Measurements from ENCODE around the gene ANXA2. TPM values are rescaled to one million over a fixed set of nuclear protein-coding genes. Genes with fewer than 3 reads are reported as not detected.
"Not testable (repeated sequence)": the region's sequence is repeated elsewhere in the genome, so short reads cannot be mapped to it uniquely, and the experiment has no call there.

ANXA2 gene
- total and polyA plus RNA-seq, 4 experiments from 2014 or later = 148 to 682 (median 360) TPM

- ChIA-PET POLR2A (ENCODE audit: partially characterized antibody) (interaction anchor here (0.7 to 2.4 kb wide), 4 partner anchors 11 to 34 kb away, joined by 3 to 6 read pairs (median 3); partner anchors contain the start of gene ANXA2), CTCF (ENCODE audit: partially characterized antibody) (interaction anchor here (0.7 to 2.3 kb wide), 5 partner anchors 8 to 553 kb away, joined by 3 to 13 read pairs (median 6); partner anchors contain the start of gene ANXA2)
- DNase-seq = no peak
- no peaks in the 10 kb centered on the region for H3K27me3 Mint-ChIP-seq
- Histone ChIP-seq H3K36me3 (ENCODE audit: insufficient read depth, low read length) (peaks cover 34% of the 10 kb centered on the region), H3K9me3 (ENCODE audit: control insufficient read depth in 1 of 2, low read length in 2 of 2) (no peaks in the 10 kb centered on the region), H3K4me1 (ENCODE audit: insufficient read depth, low read length) (peaks cover 25% of the 10 kb centered on the region), H3K27ac (ENCODE audit: low read depth, low read length) (no peak overlapping the region), H3K4me3 (ENCODE audit: low read length in 2 of 2) (no peak overlapping the region), H3K27me3 (ENCODE audit: insufficient read depth, low read length) (no peaks in the 10 kb centered on the region)
- peaks cover 41 to 60% of the 10 kb centered on the region in 2 donors for H3K36me3 Mint-ChIP-seq
- H3K9me3 Mint-ChIP-seq = peaks cover 0 to 3% (median 0%) of the 10 kb centered on the region in 8 donors
- peak overlapping the region in 6 of 7 donors; percentile 16 to 80 (median 66) for H3K27ac Mint-ChIP-seq
- H3K4me1 Mint-ChIP-seq = peaks cover 21 to 39% (median 29%) of the 10 kb centered on the region in 4 donors
- H3K4me3 Mint-ChIP-seq = peak overlapping the region in 2 of 8 donors; percentile 5 to 34
- intact Hi-C loops (cut with micrococcal nuclease) = loop anchor here (5.0 kb wide), 1 partner anchor 58 kb away; no protein-coding TSS in a partner anchor
Observed at GRCh38 chr15:60363903-60364611, 33.7 kb downstream of the ANXA2 start.

- peak overlapping the region; percentile 13 to 86 (median 71) for H3K27ac Mint-ChIP-seq
- H3K9me3 Mint-ChIP-seq = peaks cover 0 to 3% (median 0%) of the 10 kb centered on the region in 8 donors
- peaks cover 47 to 62% of the 10 kb centered on the region in 2 donors for H3K36me3 Mint-ChIP-seq
- H3K9me3 ChIP-seq (ENCODE audit: control insufficient read depth in 1 of 2, low read length in 2 of 2) = no peaks in the 10 kb centered on the region
- DNase-seq = no peak
- H3K36me3 ChIP-seq (ENCODE audit: insufficient read depth, low read length) = peaks cover 31% of the 10 kb centered on the region
- H3K4me1 ChIP-seq (ENCODE audit: insufficient read depth, low read length) = peaks cover 25% of the 10 kb centered on the region
- H3K27me3 ChIP-seq (ENCODE audit: insufficient read depth, low read length) = no peaks in the 10 kb centered on the region
- H3K4me3 ChIP-seq (ENCODE audit: low read length in 2 of 2) = no peak overlapping the region
- no peak overlapping the region for H3K27ac ChIP-seq (ENCODE audit: low read depth, low read length)
- H3K4me3 Mint-ChIP-seq = peak overlapping the region in 3 of 8 donors; percentile 31 to 61 (median 49)
- peaks cover 21 to 39% (median 29%) of the 10 kb centered on the region in 4 donors for H3K4me1 Mint-ChIP-seq
- POLR2A ChIA-PET (ENCODE audit: partially characterized antibody) = interaction anchor here (0.7 to 4.2 kb wide), 7 partner anchors 11 to 46 kb away, joined by 3 to 13 read pairs (median 3); partner anchors contain the start of gene ANXA2
- no peaks in the 10 kb centered on the region for H3K27me3 Mint-ChIP-seq
- intact Hi-C loops (cut with micrococcal nuclease) = loop anchor here (5.0 kb wide), 1 partner anchor 59 kb away; no protein-coding TSS in a partner anchor
- CTCF ChIA-PET (ENCODE audit: partially characterized antibody) = interaction anchor here (0.7 to 2.3 kb wide), 15 partner anchors 9 to 611 kb away, joined by 3 to 13 read pairs (median 3); partner anchors contain the start of gene ANXA2
Observed at GRCh38 chr15:60363087-60363549, 34.7 kb downstream of the ANXA2 start.

GRCh38 chr15:60362321-60363086 lies 35.3 kb downstream of the ANXA2 start:
- Histone ChIP-seq H3K36me3 (ENCODE audit: insufficient read depth, low read length) (peaks cover 31% of the 10 kb centered on the region), H3K4me3 (ENCODE audit: low read length in 2 of 2) (no peak overlapping the region), H3K27me3 (ENCODE audit: insufficient read depth, low read length) (no peaks in the 10 kb centered on the region), H3K27ac (ENCODE audit: low read depth, low read length) (no peak overlapping the region), H3K4me1 (ENCODE audit: insufficient read depth, low read length) (peaks cover 25% of the 10 kb centered on the region), H3K9me3 (ENCODE audit: control insufficient read depth in 1 of 2, low read length in 2 of 2) (no peaks in the 10 kb centered on the region)
- Mint-ChIP-seq H3K36me3 (peaks cover 47 to 64% of the 10 kb centered on the region in 2 donors), H3K27ac (peak overlapping the region; percentile 17 to 87 (median 81)), H3K9me3 (peaks cover 0 to 3% (median 0%) of the 10 kb centered on the region in 8 donors), H3K4me3 (peak overlapping the region in 1 of 8 donors; percentile 49), H3K4me1 (peaks cover 21 to 39% (median 29%) of the 10 kb centered on the region in 4 donors), H3K27me3 (no peaks in the 10 kb centered on the region)
- intact Hi-C loops (cut with micrococcal nuclease) = loop anchor here (5.0 kb wide), 1 partner anchor 60 kb away; no protein-coding TSS in a partner anchor
- DNase-seq = peak; percentile 3 to 49 (median 22)
- ChIA-PET CTCF (ENCODE audit: partially characterized antibody) (interaction anchor here (0.7 to 2.3 kb wide), 16 partner anchors 11 to 1302 kb away, joined by 3 to 13 read pairs (median 4); no protein-coding TSS in a partner anchor), POLR2A (ENCODE audit: partially characterized antibody) (interaction anchor here (0.9 to 4.2 kb wide), 5 partner anchors 10 to 47 kb away, joined by 3 to 13 read pairs (median 4); partner anchors contain the start of gene ANXA2)

GRCh38 chr15:60359738-60360137 lies 38.0 kb downstream of the ANXA2 start:
- ChIA-PET POLR2A (ENCODE audit: partially characterized antibody) (interaction anchor here (1.5 to 4.2 kb wide), 2 partner anchors 38 to 558 kb away, joined by 3 to 13 read pairs; partner anchors contain the start of gene ANXA2), CTCF (ENCODE audit: partially characterized antibody) (interaction anchor here (0.7 to 3.6 kb wide), 47 partner anchors 9 to 1475 kb away, joined by 3 to 38 read pairs (median 4); partner anchors contain the start of genes ANXA2 and ICE2)
- H3K4me3 Mint-ChIP-seq; H3K4me3 ChIP-seq (ENCODE audit: low read length in 2 of 2); H3K27me3 Mint-ChIP-seq; H3K27me3 ChIP-seq (ENCODE audit: insufficient read depth, low read length); H3K9me3 ChIP-seq (ENCODE audit: control insufficient read depth in 1 of 2, low read length in 2 of 2); H3K27ac ChIP-seq (ENCODE audit: low read depth, low read length); H3K9me3 Mint-ChIP-seq: not testable (repeated sequence)
- peaks cover 53% of the 10 kb centered on the region for H3K36me3 ChIP-seq (ENCODE audit: insufficient read depth, low read length)
- intact Hi-C loops (cut with micrococcal nuclease) = loop anchor here (1.0 to 5.0 kb wide), 6 partner anchors 63 to 573 kb away; no protein-coding TSS in a partner anchor
- Mint-ChIP-seq H3K27ac (peak overlapping the region in 2 of 7 donors; percentile 67 to 71), H3K4me1 (peaks cover 18 to 36% (median 26%) of the 10 kb centered on the region in 4 donors), H3K36me3 (peaks cover 62 to 89% of the 10 kb centered on the region in 2 donors)
- peak; percentile 46 to 57 (median 53) for DNase-seq
- H3K4me1 ChIP-seq (ENCODE audit: insufficient read depth, low read length) = peaks cover 25% of the 10 kb centered on the region

- Mint-ChIP-seq H3K4me3 (no peak overlapping the region), H3K27ac (peak overlapping the region in 1 of 7 donors; percentile 71), H3K9me3 (no peaks in the 10 kb centered on the region), H3K36me3 (peaks cover 60 to 86% of the 10 kb centered on the region in 2 donors), H3K4me1 (peaks cover 17 to 30% (median 21%) of the 10 kb centered on the region in 4 donors), H3K27me3 (no peaks in the 10 kb centered on the region)
- no peaks in the 10 kb centered on the region for H3K9me3 ChIP-seq (ENCODE audit: control insufficient read depth in 1 of 2, low read length in 2 of 2)
- ChIA-PET POLR2A (ENCODE audit: partially characterized antibody) (interaction anchor here (1.5 to 4.2 kb wide), 2 partner anchors 39 to 558 kb away, joined by 3 to 13 read pairs; partner anchors contain the start of gene ANXA2), CTCF (ENCODE audit: partially characterized antibody) (interaction anchor here (0.7 to 3.6 kb wide), 49 partner anchors 10 to 1475 kb away, joined by 3 to 38 read pairs (median 4); partner anchors contain the start of genes ANXA2 and ICE2)
- DNase-seq = no peak
- H3K36me3 ChIP-seq (ENCODE audit: insufficient read depth, low read length) = peaks cover 53% of the 10 kb centered on the region
- H3K27me3 ChIP-seq (ENCODE audit: insufficient read depth, low read length) = no peaks in the 10 kb centered on the region
- H3K27ac ChIP-seq (ENCODE audit: low read depth, low read length) = no peak overlapping the region
- intact Hi-C loops (cut with micrococcal nuclease) = loop anchor here (1.0 to 5.0 kb wide), 5 partner anchors 85 to 573 kb away; no protein-coding TSS in a partner anchor
- H3K4me3 ChIP-seq (ENCODE audit: low read length in 2 of 2) = no peak overlapping the region
- peaks cover 20% of the 10 kb centered on the region for H3K4me1 ChIP-seq (ENCODE audit: insufficient read depth, low read length)
Observed at GRCh38 chr15:60358935-60359682, 38.7 kb downstream of the ANXA2 start.

- CTCF ChIA-PET (ENCODE audit: partially characterized antibody) = no interaction called here
- H3K27ac Mint-ChIP-seq = peak overlapping the region in 1 of 7 donors; percentile 79
Observed at GRCh38 chr15:60356832-60357231, 41.0 kb downstream of the ANXA2 start.

More at GRCh38 chr15:60356832-60357231, 41.0 kb downstream of the ANXA2 start:
- no peak for DNase-seq
- H3K27me3 ChIP-seq (ENCODE audit: insufficient read depth, low read length) = no peaks in the 10 kb centered on the region
- POLR2A ChIA-PET (ENCODE audit: partially characterized antibody) = no interaction called here
- intact Hi-C loops (cut with micrococcal nuclease) = loop anchor here (5.0 kb wide), 1 partner anchor 150 kb away; no protein-coding TSS in a partner anchor
- Mint-ChIP-seq H3K36me3 (peaks cover 69 to 86% of the 10 kb centered on the region in 2 donors), H3K4me1 (peaks cover under 1 to 7% (median 4%) of the 10 kb centered on the region in 4 donors), H3K9me3 (no peaks in the 10 kb centered on the region), H3K4me3 (peak overlapping the region in 1 of 8 donors; percentile 16), H3K27me3 (no peaks in the 10 kb centered on the region)
- H3K4me3 ChIP-seq (ENCODE audit: low read length in 2 of 2) = no peak overlapping the region
- peaks cover 62% of the 10 kb centered on the region for H3K36me3 ChIP-seq (ENCODE audit: insufficient read depth, low read length)
- H3K9me3 ChIP-seq (ENCODE audit: control insufficient read depth in 1 of 2, low read length in 2 of 2) = no peaks in the 10 kb centered on the region
- H3K27ac ChIP-seq (ENCODE audit: low read depth, low read length) = no peak overlapping the region
- H3K4me1 ChIP-seq (ENCODE audit: insufficient read depth, low read length) = no peaks in the 10 kb centered on the region
